ENCODE data around the gene SLC25A43.

GRCh38 chrX:119419146-119419545 lies 20.0 kb downstream of the SLC25A43 start:
- TF ChIP-seq, protein P1, sequence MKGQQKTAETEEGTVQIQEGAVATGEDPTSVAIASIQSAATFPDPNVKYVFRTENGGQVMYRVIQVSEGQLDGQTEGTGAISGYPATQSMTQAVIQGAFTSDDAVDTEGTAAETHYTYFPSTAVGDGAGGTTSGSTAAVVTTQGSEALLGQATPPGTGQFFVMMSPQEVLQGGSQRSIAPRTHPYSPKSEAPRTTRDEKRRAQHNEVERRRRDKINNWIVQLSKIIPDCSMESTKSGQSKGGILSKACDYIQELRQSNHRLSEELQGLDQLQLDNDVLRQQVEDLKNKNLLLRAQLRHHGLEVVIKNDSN (IDR thresholded peaks at IDR 0.05), result no peak
- TF ChIP-seq EP300 (IDR thresholded peaks at IDR 0.05; ENCODE audit: borderline replicate concordance) (no peak), CREB1 (IDR thresholded peaks at IDR 0.05; ENCODE audit: low read depth) (no peak), FOXM1 (IDR thresholded peaks at IDR 0.05; ENCODE audit: borderline replicate concordance, low read depth) (no peak), RAD21 (IDR thresholded peaks at IDR 0.05; ENCODE audit: low read depth) (no peak), TAF1 (IDR thresholded peaks at IDR 0.05; ENCODE audit: low read depth) (no peak), YY1 (IDR thresholded peaks at IDR 0.05; ENCODE audit: low read depth) (no peak), EGR1 (IDR thresholded peaks at IDR 0.05) (no peak), NFIC (IDR thresholded peaks at IDR 0.05) (no peak), ZBTB7A (IDR thresholded peaks at IDR 0.05; ENCODE audit: low read depth) (no peak), TCF12 (IDR thresholded peaks at IDR 0.05; ENCODE audit: low read depth) (no peak), CEBPB (IDR thresholded peaks at IDR 0.05) (no peak)
- TF ChIP-seq, protein P2, sequence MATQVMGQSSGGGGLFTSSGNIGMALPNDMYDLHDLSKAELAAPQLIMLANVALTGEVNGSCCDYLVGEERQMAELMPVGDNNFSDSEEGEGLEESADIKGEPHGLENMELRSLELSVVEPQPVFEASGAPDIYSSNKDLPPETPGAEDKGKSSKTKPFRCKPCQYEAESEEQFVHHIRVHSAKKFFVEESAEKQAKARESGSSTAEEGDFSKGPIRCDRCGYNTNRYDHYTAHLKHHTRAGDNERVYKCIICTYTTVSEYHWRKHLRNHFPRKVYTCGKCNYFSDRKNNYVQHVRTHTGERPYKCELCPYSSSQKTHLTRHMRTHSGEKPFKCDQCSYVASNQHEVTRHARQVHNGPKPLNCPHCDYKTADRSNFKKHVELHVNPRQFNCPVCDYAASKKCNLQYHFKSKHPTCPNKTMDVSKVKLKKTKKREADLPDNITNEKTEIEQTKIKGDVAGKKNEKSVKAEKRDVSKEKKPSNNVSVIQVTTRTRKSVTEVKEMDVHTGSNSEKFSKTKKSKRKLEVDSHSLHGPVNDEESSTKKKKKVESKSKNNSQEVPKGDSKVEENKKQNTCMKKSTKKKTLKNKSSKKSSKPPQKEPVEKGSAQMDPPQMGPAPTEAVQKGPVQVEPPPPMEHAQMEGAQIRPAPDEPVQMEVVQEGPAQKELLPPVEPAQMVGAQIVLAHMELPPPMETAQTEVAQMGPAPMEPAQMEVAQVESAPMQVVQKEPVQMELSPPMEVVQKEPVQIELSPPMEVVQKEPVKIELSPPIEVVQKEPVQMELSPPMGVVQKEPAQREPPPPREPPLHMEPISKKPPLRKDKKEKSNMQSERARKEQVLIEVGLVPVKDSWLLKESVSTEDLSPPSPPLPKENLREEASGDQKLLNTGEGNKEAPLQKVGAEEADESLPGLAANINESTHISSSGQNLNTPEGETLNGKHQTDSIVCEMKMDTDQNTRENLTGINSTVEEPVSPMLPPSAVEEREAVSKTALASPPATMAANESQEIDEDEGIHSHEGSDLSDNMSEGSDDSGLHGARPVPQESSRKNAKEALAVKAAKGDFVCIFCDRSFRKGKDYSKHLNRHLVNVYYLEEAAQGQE (IDR thresholded peaks at IDR 0.05; ENCODE audit: low read depth), result no peak
- TF ChIP-seq, protein P3, sequence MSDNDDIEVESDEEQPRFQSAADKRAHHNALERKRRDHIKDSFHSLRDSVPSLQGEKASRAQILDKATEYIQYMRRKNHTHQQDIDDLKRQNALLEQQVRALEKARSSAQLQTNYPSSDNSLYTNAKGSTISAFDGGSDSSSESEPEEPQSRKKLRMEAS (IDR thresholded peaks at IDR 0.05), result no peak

Data from Ishikawa (cell line).